HEK293 (cell line): ENCODE results near the gene ZBTB37.
A peak's percentile ranks its signal among the peaks of the same experiment; 100 is the strongest.

Experiments used
- ATF2 ChIP-seq: fragments of 450-650 bp; formaldehyde crosslinking; IDR thresholded peaks from 2 replicates; pipeline ENCODE4 v1.5.1; 2016; ENCODE audit warnings: missing biosample characterization, missing genetic modification characterization, low read depth
- KLF10 ChIP-seq: fragments of 450-650 bp; IDR thresholded peaks from 2 replicates; pipeline ENCODE4 v1.5.1; 2018; ENCODE audit warnings: missing biosample characterization, mild to moderate bottlenecking, missing genetic modification characterization
- KLF7 ChIP-seq: fragments of 450-650 bp; formaldehyde crosslinking; IDR thresholded peaks from 2 replicates; pipeline ENCODE4 v1.5.1; 2016; ENCODE audit warnings: missing biosample characterization, missing genetic modification characterization, borderline replicate concordance
- PRDM6 ChIP-seq: fragments of 450-650 bp; formaldehyde crosslinking; IDR thresholded peaks from 2 replicates; pipeline ENCODE4 v1.5.1; 2017; ENCODE audit warnings: missing biosample characterization, missing genetic modification characterization
- SP7 ChIP-seq: fragments of 450-650 bp; formaldehyde crosslinking; IDR thresholded peaks from 2 replicates; pipeline ENCODE4 v1.5.1; 2016; ENCODE audit warnings: missing biosample characterization, missing genetic modification characterization
- TSHZ1 ChIP-seq: fragments of 450-650 bp; formaldehyde crosslinking; IDR thresholded peaks from 2 replicates; pipeline ENCODE4 v1.5.1; 2016; ENCODE audit warnings: missing biosample characterization, missing genetic modification characterization, borderline replicate concordance
- WT1 ChIP-seq: fragments of 450-650 bp; formaldehyde crosslinking; IDR thresholded peaks from 2 replicates; pipeline ENCODE4 v1.5.1; 2016; ENCODE audit warnings: missing biosample characterization, missing genetic modification characterization
- ZBTB21 ChIP-seq: fragments of 450-650 bp; formaldehyde crosslinking; IDR thresholded peaks from 2 replicates; pipeline ENCODE4 v1.5.1; 2017; ENCODE audit warnings: missing biosample characterization, missing genetic modification characterization
- ZBTB6 ChIP-seq: fragments of 450-650 bp; formaldehyde crosslinking; IDR thresholded peaks from 2 replicates; pipeline ENCODE4 v1.5.1; 2017; ENCODE audit warnings: missing biosample characterization, missing genetic modification characterization
- ZNF140 ChIP-seq: fragments of 450-650 bp; formaldehyde crosslinking; IDR thresholded peaks from 2 replicates; pipeline ENCODE4 v1.5.1; 2016; ENCODE audit warnings: missing biosample characterization, missing genetic modification characterization
- ZNF24 ChIP-seq: fragments of 450-650 bp; formaldehyde crosslinking; IDR thresholded peaks from 2 replicates; pipeline ENCODE4 v1.5.1; 2016; ENCODE audit warnings: missing biosample characterization, missing genetic modification characterization
- ZNF354C ChIP-seq: fragments of 450-650 bp; formaldehyde crosslinking; IDR thresholded peaks from 2 replicates; pipeline ENCODE4 v1.5.1; 2016; ENCODE audit warnings: missing biosample characterization, missing genetic modification characterization, low read depth, borderline replicate concordance
- ZNF366 ChIP-seq: fragments of 450-650 bp; formaldehyde crosslinking; conservative IDR thresholded peaks from 2 replicates; pipeline ENCODE4 v1.5.1; 2016; ENCODE audit warnings: missing biosample characterization, missing genetic modification characterization
- ZNF394 ChIP-seq: fragments of 450-650 bp; formaldehyde crosslinking; IDR thresholded peaks from 2 replicates; pipeline ENCODE4 v1.5.1; 2016; ENCODE audit warnings: missing biosample characterization, missing genetic modification characterization, mild to moderate bottlenecking, moderate library complexity, borderline replicate concordance
- ZNF558 ChIP-seq: fragments of 450-650 bp; formaldehyde crosslinking; IDR thresholded peaks from 2 replicates; pipeline ENCODE4 v1.5.1; 2016; ENCODE audit warnings: missing biosample characterization, missing genetic modification characterization
- ZNF639 ChIP-seq: fragments of 450-650 bp; formaldehyde crosslinking; IDR thresholded peaks from 2 replicates; pipeline ENCODE4 v1.5.1; 2016; ENCODE audit warnings: missing biosample characterization, missing genetic modification characterization
- ZNF692 ChIP-seq: fragments of 450-650 bp; formaldehyde crosslinking; IDR thresholded peaks from 2 replicates; pipeline ENCODE4 v1.5.1; 2016; ENCODE audit warnings: missing biosample characterization, missing genetic modification characterization

The ZBTB37 gene

GRCh38 chr1:173864179-173864867, 3.9 kb upstream of the ZBTB37 start (continued):
- 0 out of 2 replicates have a peak, but pooled peaks have one; percentile 39 for TF ChIP-seq PRDM6 (tag by site-specific recombination)
- no peak for TF ChIP-seq ZNF639 (tag by site-specific recombination)
- peak; percentile 9; the same call in 1 of the 2 replicates for TF ChIP-seq WT1
- peak; percentile 96 for TF ChIP-seq ATF2 (tag by site-specific recombination)
- TF ChIP-seq KLF7 (tag by site-specific recombination) = no peak
- peak; percentile 86 for TF ChIP-seq ZNF24
- peak; percentile 49; the same call in 1 of the 2 replicates for TF ChIP-seq ZNF558 (tag by site-specific recombination)
- peak; percentile 53; the same call in 1 of the 2 replicates for TF ChIP-seq ZNF394
- TF ChIP-seq ZNF354C (tag by site-specific recombination) = no peak
- no peak for TF ChIP-seq ZBTB6 (tag by site-specific recombination)
- peak; percentile 85 for TF ChIP-seq ZNF366 (tag by site-specific recombination)
- peak; percentile 66 for TF ChIP-seq ZNF692 (tag by site-specific recombination)
- TF ChIP-seq ZNF140 (tag by site-specific recombination) = no peak
- peak; percentile 55; the same call in 1 of the 2 replicates for TF ChIP-seq KLF10
- TF ChIP-seq TSHZ1 = peak; percentile 82
- TF ChIP-seq SP7 (tag by site-specific recombination) = peak; percentile 77
- peak; percentile 80 for TF ChIP-seq ZBTB21 (tag by site-specific recombination)
- TF ChIP-seq, all 188 proteins: peak for 17
